Measurements from ENCODE around the gene PLCH1. TPM values are rescaled to one million over a fixed set of nuclear protein-coding genes. Genes with fewer than 3 reads are reported as not detected.

Gene PLCH1
- total RNA-seq, 1 experiment from 2014 or later, result 3.8 TPM

DNA sequence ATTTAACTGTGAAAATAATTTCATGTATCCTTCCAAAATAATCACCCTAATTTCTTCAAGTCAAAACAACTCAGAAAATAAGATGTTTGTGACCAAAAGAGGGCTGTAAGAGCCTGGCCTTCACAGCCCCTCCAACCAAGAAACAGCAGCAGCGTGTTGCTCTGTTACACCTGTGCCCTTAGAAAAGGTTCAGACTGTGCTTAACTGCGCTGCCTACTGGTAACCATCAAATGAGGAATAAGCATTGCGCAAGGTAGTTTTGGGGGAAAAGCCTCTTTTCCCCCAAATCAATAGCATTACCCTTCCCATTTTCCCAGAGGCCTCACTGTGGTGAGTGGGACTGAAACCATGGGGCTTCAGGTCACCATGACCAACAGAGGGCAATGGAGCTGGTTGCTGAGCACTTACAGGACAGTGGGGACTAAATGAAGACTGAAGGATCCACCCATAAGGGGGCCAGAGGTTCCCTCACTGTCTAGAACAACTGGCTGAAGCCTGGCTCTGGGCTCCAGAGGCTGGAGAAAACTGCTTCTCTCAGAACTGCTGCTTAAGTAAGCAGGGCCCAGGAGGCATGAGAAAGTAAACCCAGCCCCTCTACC is 110.7 kb downstream of the PLCH1 start:
- H3K4me1 ChIP-seq (ENCODE audit: control insufficient read depth in 1 of 2, insufficient read depth in 2 of 2, low read length in 2 of 2), result no peaks in the 10 kb centered on the region
- TF ChIP-seq POLR2A (IDR thresholded peaks at IDR 0.05; ENCODE audit: borderline replicate concordance, extremely low read depth, insufficient read depth, insufficient read length) (no peak), CBX3 (IDR thresholded peaks at IDR 0.05; ENCODE audit: low read depth) (no peak), EZH2 (IDR thresholded peaks at IDR 0.05) (no peak), EGR1 (IDR thresholded peaks at IDR 0.05; ENCODE audit: low read depth) (no peak), CEBPB (IDR thresholded peaks at IDR 0.05; ENCODE audit: low read depth) (no peak), SIN3A (IDR thresholded peaks at IDR 0.05; ENCODE audit: low read depth) (no peak), EZH2phosphoT487 (IDR thresholded peaks at IDR 0.05; ENCODE audit: borderline replicate concordance) (no peak), JUND (IDR thresholded peaks at IDR 0.05) (no peak), YY1 (IDR thresholded peaks at IDR 0.05; ENCODE audit: extremely low read depth, insufficient replicate concordance, low read depth, low read length) (no peak), FOSL1 (IDR thresholded peaks at IDR 0.05; ENCODE audit: low read depth) (no peak), ELF1 (IDR thresholded peaks at IDR 0.05; ENCODE audit: borderline replicate concordance, low read depth) (no peak), ZNF274 (IDR thresholded peaks at IDR 0.05; ENCODE audit: low read depth, low read length) (no peak), SP1 (IDR thresholded peaks at IDR 0.05; ENCODE audit: low read depth) (no peak), POLR2AphosphoS5 (IDR thresholded peaks at IDR 0.05; ENCODE audit: low read depth, low read length) (no peak), ZFX (IDR thresholded peaks at IDR 0.05) (no peak)
- TF ChIP-seq, protein P1, sequence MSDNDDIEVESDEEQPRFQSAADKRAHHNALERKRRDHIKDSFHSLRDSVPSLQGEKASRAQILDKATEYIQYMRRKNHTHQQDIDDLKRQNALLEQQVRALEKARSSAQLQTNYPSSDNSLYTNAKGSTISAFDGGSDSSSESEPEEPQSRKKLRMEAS (IDR thresholded peaks at IDR 0.05), result no peak
- TF ChIP-seq, protein P2, sequence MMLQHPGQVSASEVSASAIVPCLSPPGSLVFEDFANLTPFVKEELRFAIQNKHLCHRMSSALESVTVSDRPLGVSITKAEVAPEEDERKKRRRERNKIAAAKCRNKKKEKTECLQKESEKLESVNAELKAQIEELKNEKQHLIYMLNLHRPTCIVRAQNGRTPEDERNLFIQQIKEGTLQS (IDR thresholded peaks at IDR 0.05), result no peak
- TF ChIP-seq, protein P3, sequence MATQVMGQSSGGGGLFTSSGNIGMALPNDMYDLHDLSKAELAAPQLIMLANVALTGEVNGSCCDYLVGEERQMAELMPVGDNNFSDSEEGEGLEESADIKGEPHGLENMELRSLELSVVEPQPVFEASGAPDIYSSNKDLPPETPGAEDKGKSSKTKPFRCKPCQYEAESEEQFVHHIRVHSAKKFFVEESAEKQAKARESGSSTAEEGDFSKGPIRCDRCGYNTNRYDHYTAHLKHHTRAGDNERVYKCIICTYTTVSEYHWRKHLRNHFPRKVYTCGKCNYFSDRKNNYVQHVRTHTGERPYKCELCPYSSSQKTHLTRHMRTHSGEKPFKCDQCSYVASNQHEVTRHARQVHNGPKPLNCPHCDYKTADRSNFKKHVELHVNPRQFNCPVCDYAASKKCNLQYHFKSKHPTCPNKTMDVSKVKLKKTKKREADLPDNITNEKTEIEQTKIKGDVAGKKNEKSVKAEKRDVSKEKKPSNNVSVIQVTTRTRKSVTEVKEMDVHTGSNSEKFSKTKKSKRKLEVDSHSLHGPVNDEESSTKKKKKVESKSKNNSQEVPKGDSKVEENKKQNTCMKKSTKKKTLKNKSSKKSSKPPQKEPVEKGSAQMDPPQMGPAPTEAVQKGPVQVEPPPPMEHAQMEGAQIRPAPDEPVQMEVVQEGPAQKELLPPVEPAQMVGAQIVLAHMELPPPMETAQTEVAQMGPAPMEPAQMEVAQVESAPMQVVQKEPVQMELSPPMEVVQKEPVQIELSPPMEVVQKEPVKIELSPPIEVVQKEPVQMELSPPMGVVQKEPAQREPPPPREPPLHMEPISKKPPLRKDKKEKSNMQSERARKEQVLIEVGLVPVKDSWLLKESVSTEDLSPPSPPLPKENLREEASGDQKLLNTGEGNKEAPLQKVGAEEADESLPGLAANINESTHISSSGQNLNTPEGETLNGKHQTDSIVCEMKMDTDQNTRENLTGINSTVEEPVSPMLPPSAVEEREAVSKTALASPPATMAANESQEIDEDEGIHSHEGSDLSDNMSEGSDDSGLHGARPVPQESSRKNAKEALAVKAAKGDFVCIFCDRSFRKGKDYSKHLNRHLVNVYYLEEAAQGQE (IDR thresholded peaks at IDR 0.05; ENCODE audit: low read depth), result no peak
- TF ChIP-seq, protein P4, sequence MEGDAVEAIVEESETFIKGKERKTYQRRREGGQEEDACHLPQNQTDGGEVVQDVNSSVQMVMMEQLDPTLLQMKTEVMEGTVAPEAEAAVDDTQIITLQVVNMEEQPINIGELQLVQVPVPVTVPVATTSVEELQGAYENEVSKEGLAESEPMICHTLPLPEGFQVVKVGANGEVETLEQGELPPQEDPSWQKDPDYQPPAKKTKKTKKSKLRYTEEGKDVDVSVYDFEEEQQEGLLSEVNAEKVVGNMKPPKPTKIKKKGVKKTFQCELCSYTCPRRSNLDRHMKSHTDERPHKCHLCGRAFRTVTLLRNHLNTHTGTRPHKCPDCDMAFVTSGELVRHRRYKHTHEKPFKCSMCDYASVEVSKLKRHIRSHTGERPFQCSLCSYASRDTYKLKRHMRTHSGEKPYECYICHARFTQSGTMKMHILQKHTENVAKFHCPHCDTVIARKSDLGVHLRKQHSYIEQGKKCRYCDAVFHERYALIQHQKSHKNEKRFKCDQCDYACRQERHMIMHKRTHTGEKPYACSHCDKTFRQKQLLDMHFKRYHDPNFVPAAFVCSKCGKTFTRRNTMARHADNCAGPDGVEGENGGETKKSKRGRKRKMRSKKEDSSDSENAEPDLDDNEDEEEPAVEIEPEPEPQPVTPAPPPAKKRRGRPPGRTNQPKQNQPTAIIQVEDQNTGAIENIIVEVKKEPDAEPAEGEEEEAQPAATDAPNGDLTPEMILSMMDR (IDR thresholded peaks at IDR 0.05 in 2 of 3, conservative IDR thresholded peaks at IDR 0.05 in 1 of 3; ENCODE audit: borderline replicate concordance in 1 of 3, insufficient read depth in 1 of 3, low read depth in 2 of 3, low read length in 2 of 3), result no peak
- TF ChIP-seq, protein P5, sequence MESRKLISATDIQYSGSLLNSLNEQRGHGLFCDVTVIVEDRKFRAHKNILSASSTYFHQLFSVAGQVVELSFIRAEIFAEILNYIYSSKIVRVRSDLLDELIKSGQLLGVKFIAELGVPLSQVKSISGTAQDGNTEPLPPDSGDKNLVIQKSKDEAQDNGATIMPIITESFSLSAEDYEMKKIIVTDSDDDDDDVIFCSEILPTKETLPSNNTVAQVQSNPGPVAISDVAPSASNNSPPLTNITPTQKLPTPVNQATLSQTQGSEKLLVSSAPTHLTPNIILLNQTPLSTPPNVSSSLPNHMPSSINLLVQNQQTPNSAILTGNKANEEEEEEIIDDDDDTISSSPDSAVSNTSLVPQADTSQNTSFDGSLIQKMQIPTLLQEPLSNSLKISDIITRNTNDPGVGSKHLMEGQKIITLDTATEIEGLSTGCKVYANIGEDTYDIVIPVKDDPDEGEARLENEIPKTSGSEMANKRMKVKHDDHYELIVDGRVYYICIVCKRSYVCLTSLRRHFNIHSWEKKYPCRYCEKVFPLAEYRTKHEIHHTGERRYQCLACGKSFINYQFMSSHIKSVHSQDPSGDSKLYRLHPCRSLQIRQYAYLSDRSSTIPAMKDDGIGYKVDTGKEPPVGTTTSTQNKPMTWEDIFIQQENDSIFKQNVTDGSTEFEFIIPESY (IDR thresholded peaks at IDR 0.05; ENCODE audit: extremely low read depth, insufficient replicate concordance, low read length), result no peak
- ChIA-PET CTCF (no interaction called here), POLR2A (no interaction called here), RAD21 (ENCODE audit: low non-redundant PET in 1 of 2, low total read pairs in 2 of 2, uncharacterized antibody in 2 of 2, unreplicated experiment in 2 of 2) (no interaction called here)
- H3K4me2 ChIP-seq (ENCODE audit: low read length), result no peak overlapping the region
- no peak overlapping the region for H3K27ac ChIP-seq (ENCODE audit: low read depth, low read length)
- no peaks in the 10 kb centered on the region for H3K79me2 ChIP-seq (ENCODE audit: insufficient read depth, low read length)
- H4K20me1 ChIP-seq (ENCODE audit: insufficient read depth), result no peaks in the 10 kb centered on the region
- DNase-seq (ENCODE audit: low read depth, low spot score), result no peak
- no peaks in the 10 kb centered on the region for H3K9me2 ChIP-seq (ENCODE audit: insufficient read depth)
- no peak for ATAC-seq
- no peaks in the 10 kb centered on the region for H3K36me3 ChIP-seq (ENCODE audit: control insufficient read depth in 1 of 2, insufficient read depth in 2 of 2, low read length in 2 of 2)
- intact Hi-C loops (cut with micrococcal nuclease), result no loop called here
- H3K4me3 ChIP-seq (replicated peaks in 1 of 2; ENCODE audit: low read depth in 1 of 2, low read length in 2 of 2), result no peak overlapping the region
- H2AFZ ChIP-seq (ENCODE audit: low read depth, low read length, poor library complexity, severe bottlenecking), result no peak overlapping the region
- BruUV-seq (replicated peaks), result no TSS peak
- no peak overlapping the region for H3K9ac ChIP-seq (ENCODE audit: low read length)
- H3K9me3 ChIP-seq (ENCODE audit: control insufficient read depth in 1 of 2, insufficient read depth in 1 of 2, low read depth in 1 of 2, low read length in 2 of 2), result no peaks in the 10 kb centered on the region
- no peaks in the 10 kb centered on the region for H3K27me3 ChIP-seq (ENCODE audit: insufficient read depth, low read length)
